ENCODE results near the gene ADGRD1.

The ADGRD1 gene

GRCh38 chr12:131135786-131136538 is 182.3 kb downstream of the ADGRD1 start:
- TF ChIP-seq GATA3 (IDR thresholded peaks at IDR 0.05; ENCODE audit: low read depth, low read length), result no peak

- no peak for TF ChIP-seq GATA2 (IDR thresholded peaks at IDR 0.05; ENCODE audit: low read depth, low read length)
- no peak for TF ChIP-seq GATA3 (IDR thresholded peaks at IDR 0.05; ENCODE audit: low read depth, low read length)
Measured at GRCh38 chr12:131136539-131136872, 182.8 kb downstream of the ADGRD1 start.

GRCh38 chr12:131137009-131137835 is 183.5 kb downstream of the ADGRD1 start:
- no peak for TF ChIP-seq GATA3 (IDR thresholded peaks at IDR 0.05; ENCODE audit: low read depth, low read length)

GRCh38 chr12:131137836-131138637 is 184.3 kb downstream of the ADGRD1 start:
- TF ChIP-seq GATA3 (IDR thresholded peaks at IDR 0.05; ENCODE audit: low read depth, low read length), result no peak
- no peak for TF ChIP-seq GATA2 (IDR thresholded peaks at IDR 0.05; ENCODE audit: low read depth, low read length)

- no peak for TF ChIP-seq GATA3 (IDR thresholded peaks at IDR 0.05; ENCODE audit: low read depth, low read length)
- TF ChIP-seq GATA2 (IDR thresholded peaks at IDR 0.05; ENCODE audit: low read depth, low read length), result no peak
Measured at GRCh38 chr12:131138638-131139362, 185.1 kb downstream of the ADGRD1 start.

- TF ChIP-seq GATA3 (IDR thresholded peaks at IDR 0.05; ENCODE audit: low read depth, low read length) (no peak), GATA2 (IDR thresholded peaks at IDR 0.05; ENCODE audit: low read depth, low read length) (no peak)
Measured at GRCh38 chr12:131139363-131140068, 185.8 kb downstream of the ADGRD1 start.

GRCh38 chr12:131140069-131140435 is 186.3 kb downstream of the ADGRD1 start:
- TF ChIP-seq GATA2 (IDR thresholded peaks at IDR 0.05; ENCODE audit: low read depth, low read length), result no peak

- no peak for TF ChIP-seq GATA2 (IDR thresholded peaks at IDR 0.05; ENCODE audit: low read depth, low read length)
Measured at GRCh38 chr12:131140697-131141096, 187.0 kb downstream of the ADGRD1 start.

- TF ChIP-seq GATA2 (IDR thresholded peaks at IDR 0.05; ENCODE audit: low read depth, low read length), result no peak
Measured at GRCh38 chr12:131141514-131141913, 187.8 kb downstream of the ADGRD1 start.

- no peak for TF ChIP-seq GATA3 (IDR thresholded peaks at IDR 0.05; ENCODE audit: low read depth, low read length)
- TF ChIP-seq GATA2 (IDR thresholded peaks at IDR 0.05; ENCODE audit: low read depth, low read length), result no peak
Measured at GRCh38 chr12:131142891-131143657, 189.4 kb downstream of the ADGRD1 start.

- TF ChIP-seq GATA3 (IDR thresholded peaks at IDR 0.05; ENCODE audit: low read depth, low read length), result no peak
- no peak for TF ChIP-seq GATA2 (IDR thresholded peaks at IDR 0.05; ENCODE audit: low read depth, low read length)
Measured at GRCh38 chr12:131146173-131146675, 192.5 kb downstream of the ADGRD1 start.

GRCh38 chr12:131147293-131147692 is 193.6 kb downstream of the ADGRD1 start:
- no peak for TF ChIP-seq GATA3 (IDR thresholded peaks at IDR 0.05; ENCODE audit: low read depth, low read length)
- TF ChIP-seq GATA2 (IDR thresholded peaks at IDR 0.05; ENCODE audit: low read depth, low read length), result no peak

GRCh38 chr12:131147894-131148293 is 194.2 kb downstream of the ADGRD1 start:
- TF ChIP-seq GATA3 (IDR thresholded peaks at IDR 0.05; ENCODE audit: low read depth, low read length) (no peak), GATA2 (IDR thresholded peaks at IDR 0.05; ENCODE audit: low read depth, low read length) (no peak)

All from SH-SY5Y (cell line).